Measurements from ENCODE around the gene C5orf34. TPM values are rescaled to one million over a fixed set of nuclear protein-coding genes. Genes with fewer than 3 reads are reported as not detected.

The C5orf34 gene
- total and polyA plus RNA-seq, 9 of the 15 experiments (the other 6 are each of a cell fraction or from before 2014, with no cell fraction given) = 13.2 to 32.6 (median 20.7) TPM

- intact Hi-C loops (cut with micrococcal nuclease) (no loop called here), in situ Hi-C loops (cut with MboI) (no loop called here)
- CTCF ChIA-PET (ENCODE audit: low intra/inter-chr PET ratio) = no interaction called here
- H2AFZ ChIP-seq (ENCODE audit: low read depth, low read length) = no peak overlapping the region
- H3K79me2 ChIP-seq (ENCODE audit: control insufficient read depth, insufficient read depth, low read length) = peaks cover 87% of the 10 kb centered on the region
- BruUV-seq (replicated peaks) = no TSS peak
- ATAC-seq = no peak
- no peaks in the 10 kb centered on the region for H3K27me3 ChIP-seq (ENCODE audit: control insufficient read depth in 2 of 2, insufficient read depth in 2 of 2, low read length in 2 of 2)
- DNase-seq (ENCODE audit: extremely low read depth in 1 of 4, low spot score in 3 of 4) = no peak
- WGBS (ENCODE audit: insufficient coverage, low coverage, missing lambda C conversion rate) = 79% methylated on average over 2 of the region's 2 CpGs
- H3K27ac ChIP-seq (ENCODE audit: extremely low read depth, low read depth, low read length) = no peak overlapping the region
- no peak for TF ChIP-seq PKNOX1 (IDR thresholded peaks at IDR 0.05)
- TF ChIP-seq L3MBTL2 (IDR thresholded peaks at IDR 0.05) = no peak
- TF ChIP-seq STAT5A (IDR thresholded peaks at IDR 0.05; ENCODE audit: borderline replicate concordance, low read length) = no peak
- no peak for TF ChIP-seq TFE3 (CRISPR knock-in tag; IDR thresholded peaks at IDR 0.05)
- no peak for TF ChIP-seq CBX3 (IDR thresholded peaks at IDR 0.05; ENCODE audit: borderline replicate concordance in 1 of 2, low read length in 2 of 2)
- no peak for TF ChIP-seq ZNF668 (CRISPR knock-in tag; IDR thresholded peaks at IDR 0.05)
- TF ChIP-seq RBM34 (IDR thresholded peaks at IDR 0.05; ENCODE audit: borderline replicate concordance, insufficient read depth, low read length) = no peak
- no peak for TF ChIP-seq SRF (CRISPR knock-in tag; IDR thresholded peaks at IDR 0.05)
- no peak for TF ChIP-seq MEF2A (IDR thresholded peaks at IDR 0.05; ENCODE audit: control insufficient read depth, low read depth, low read length)
- no peak for TF ChIP-seq EP400 (IDR thresholded peaks at IDR 0.05)
- peaks cover 3 to 12% of the 10 kb centered on the region in 2 experiments; a peak in 4 of 5 replicates for H3K4me1 ChIP-seq (replicated peaks in 1 of 2; ENCODE audit: control insufficient read depth in 2 of 2, insufficient read depth in 2 of 2, low read length in 2 of 2)
- no peak overlapping the region for H3K9ac ChIP-seq (ENCODE audit: insufficient read depth in 1 of 2, low read depth in 2 of 2, low read length in 2 of 2)
- H3K36me3 ChIP-seq (ENCODE audit: control insufficient read depth, insufficient read depth, low read length) = peaks cover 86% of the 10 kb centered on the region
- H3K4me3 ChIP-seq = no peak overlapping the region
- no peak for FAIRE-seq
- H4K20me1 ChIP-seq (replicated peaks; ENCODE audit: control insufficient read depth, insufficient read depth, low read length) = no peaks in the 10 kb centered on the region
- no peaks in the 10 kb centered on the region for H3K9me1 ChIP-seq (ENCODE audit: control insufficient read depth, insufficient read depth, low read length)
- H3K9me3 ChIP-seq (replicated peaks; ENCODE audit: control insufficient read depth, insufficient read depth, low read depth, low read length) = no peaks in the 10 kb centered on the region
- H3K4me2 ChIP-seq (ENCODE audit: insufficient read depth, low read length) = no peak overlapping the region
- POLR2A ChIA-PET = interaction anchor here (1.5 kb wide), 1 partner anchor 51 kb away, joined by 4 read pairs; the partner anchor contains the start of gene NNT
Observed at GRCh38 chr5:43551731-43552130, 36.8 kb upstream of the C5orf34 start.

All from K562 (cell line).